HG02798 (cell line): Measurements from ENCODE around the gene PTPRJ.
"Not testable (repeated sequence)": the region's sequence is repeated elsewhere in the genome, so short reads cannot be mapped to it uniquely, and the experiment has no call there.

Source experiments
- ATAC-seq: cut with Tn5 transposase; IDR thresholded peaks from one replicate; pipeline ENCODE4 v1.9.1; 2021; ENCODE audit warnings: mild to moderate bottlenecking; ENCODE audit not compliant: unreplicated experiment, poor library complexity

PTPRJ gene

GRCh38 chr11:48172818-48173609 lies 192.7 kb downstream of the PTPRJ start:
- ATAC-seq, result peak; percentile 83

DNA sequence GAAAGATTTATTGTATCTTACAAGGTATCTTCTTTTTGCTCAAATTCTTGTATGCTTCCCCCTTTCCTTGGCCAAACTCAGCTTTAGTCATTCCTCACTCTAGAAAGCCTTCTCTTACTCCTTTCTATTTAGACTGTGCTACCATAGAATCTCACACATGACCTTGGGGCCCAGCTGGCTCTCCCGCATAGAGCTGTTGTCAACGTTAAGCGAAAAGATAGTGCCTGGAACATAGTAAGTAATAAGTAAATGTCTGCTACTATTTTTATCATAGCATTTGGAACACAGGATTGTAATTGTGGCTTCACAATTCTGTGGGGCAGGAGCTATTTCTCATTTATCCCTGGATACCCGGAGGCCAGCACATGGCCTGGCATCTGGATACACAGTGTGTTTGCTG lies 197.3 kb downstream of the PTPRJ start:
- no peak for ATAC-seq

- no peak for ATAC-seq
Measured at GRCh38 chr11:48180627-48181026, 200.3 kb downstream of the PTPRJ start.

GRCh38 chr11:48182860-48183526 lies 202.6 kb downstream of the PTPRJ start:
- ATAC-seq, result no peak

- no peak for ATAC-seq
Measured at GRCh38 chr11:48184452-48184851, 204.1 kb downstream of the PTPRJ start.

GRCh38 chr11:48190906-48191654 lies 210.7 kb downstream of the PTPRJ start:
- not testable (repeated sequence) for ATAC-seq

GRCh38 chr11:48193876-48194275 lies 213.5 kb downstream of the PTPRJ start:
- no peak for ATAC-seq

GRCh38 chr11:48207881-48208280 lies 227.5 kb downstream of the PTPRJ start:
- no peak for ATAC-seq

DNA sequence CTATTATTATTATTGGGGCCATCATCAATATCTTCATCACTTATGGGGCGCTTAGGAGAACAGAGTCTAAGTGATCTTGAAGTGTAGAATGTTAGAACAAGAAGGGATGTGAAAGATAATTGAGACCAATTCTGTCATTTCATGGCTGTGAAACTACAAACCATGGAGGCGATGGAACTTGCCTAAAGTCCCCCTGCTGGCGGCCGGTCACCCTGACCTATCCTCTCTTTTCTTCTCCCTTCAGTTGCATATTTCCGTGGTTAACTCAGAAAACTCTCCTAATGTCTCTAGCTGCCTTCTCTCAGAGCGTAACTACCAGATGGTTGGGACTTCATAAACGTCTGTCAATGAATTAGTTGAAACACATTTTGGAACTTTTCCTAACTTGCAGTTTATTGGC lies 229.7 kb downstream of the PTPRJ start:
- no peak for ATAC-seq

- no peak for ATAC-seq
Measured at GRCh38 chr11:48216510-48216909, 236.2 kb downstream of the PTPRJ start, which contains the start of gene OR4B1. OR4B1 (plus strand) TSS chr11:48216810; CDS start chr11:48216810, 0 bp downstream.
